SK-N-SH treated with all-trans-retinoic acid at 6 μM for 48 hours (cell line): ENCODE results near the gene PDE6B.

Experiments
- ATAC-seq: fragments of 200-7000 bp; cut with Tn5 transposase; 3 replicates; pipeline ENCODE4 v1.9.1; 2020; ENCODE audit warnings: mild to moderate bottlenecking, moderate library complexity
- BACH2 ChIP-seq: fragments of 250-450 bp; sonication (Bioruptor Pico); IDR thresholded peaks from 2 replicates; pipeline ENCODE4 v1.9.0; 2021; ENCODE audit warnings: mild to moderate bottlenecking, borderline replicate concordance
- CSDC2 ChIP-seq: fragments of 250-450 bp; sonication (Bioruptor Pico); IDR thresholded peaks from 2 replicates; pipeline ENCODE4 v1.5.0; 2020; ENCODE audit warnings: mild to moderate bottlenecking, moderate library complexity
- ESRRG ChIP-seq: fragments of 250-450 bp; sonication (Bioruptor Pico); IDR thresholded peaks from 2 replicates; pipeline ENCODE4 v1.6.1; 2021; ENCODE audit warnings: mild to moderate bottlenecking
- GLIS3 ChIP-seq: fragments of 250-450 bp; sonication (Bioruptor Pico); IDR thresholded peaks from 2 replicates; pipeline ENCODE4 v1.5.0; 2020; ENCODE audit warnings: mild to moderate bottlenecking, moderate library complexity
- ISL1 ChIP-seq: fragments of 250-450 bp; sonication (Bioruptor Pico); IDR thresholded peaks from 2 replicates; pipeline ENCODE4 v2.1.2; 2022; ENCODE audit warnings: mild to moderate bottlenecking, moderate library complexity
- OSR1 ChIP-seq: fragments of 250-450 bp; sonication (Bioruptor Pico); IDR thresholded peaks from 2 replicates; pipeline ENCODE4 v1.8.0; 2022; ENCODE audit warnings: moderate library complexity, mild to moderate bottlenecking, inconsistent platforms
- RARB ChIP-seq: fragments of 250-450 bp; sonication (Bioruptor Pico); IDR thresholded peaks from 2 replicates; pipeline ENCODE4 v1.8.0; 2021; ENCODE audit warnings: mild to moderate bottlenecking, moderate library complexity
- SNAI2 ChIP-seq: fragments of 250-450 bp; sonication (Bioruptor Pico); IDR thresholded peaks from 2 replicates; pipeline ENCODE4 v1.5.0; 2020; ENCODE audit warnings: mild to moderate bottlenecking, moderate library complexity
- TCF4 ChIP-seq: fragments of 250-450 bp; sonication (Bioruptor Pico); IDR thresholded peaks from 2 replicates; pipeline ENCODE4 v1.8.0; 2021; ENCODE audit warnings: mild to moderate bottlenecking, moderate library complexity, borderline replicate concordance
- TOX ChIP-seq: fragments of 250-450 bp; sonication (Bioruptor Pico); IDR thresholded peaks from 2 replicates; pipeline ENCODE4 v1.8.0; 2021; ENCODE audit warnings: mild to moderate bottlenecking, moderate library complexity, borderline replicate concordance
- ZC3H10 ChIP-seq: fragments of 250-450 bp; sonication (Bioruptor Pico); IDR thresholded peaks from 2 replicates; pipeline ENCODE4 v1.5.1; 2021; ENCODE audit warnings: mild to moderate bottlenecking, moderate library complexity
- ZFP3 ChIP-seq: fragments of 250-450 bp; sonication (Bioruptor Pico); IDR thresholded peaks from 2 replicates; pipeline ENCODE4 v1.5.0; 2020; ENCODE audit warnings: mild to moderate bottlenecking, moderate library complexity
- ZFP30 ChIP-seq: fragments of 450-650 bp; formaldehyde crosslinking; IDR thresholded peaks from 2 replicates; pipeline ENCODE4 v1.5.0; 2022; ENCODE audit warnings: mild to moderate bottlenecking, moderate library complexity
- ZNF70 ChIP-seq: fragments of 450-650 bp; formaldehyde crosslinking; IDR thresholded peaks from 2 replicates; pipeline ENCODE4 v1.5.0; 2020; ENCODE audit warnings: mild to moderate bottlenecking, moderate library complexity
- TF ChIP-seq, protein P1 (sequence below): fragments of 250-450 bp; sonication (Bioruptor Pico); IDR thresholded peaks from 2 replicates; pipeline ENCODE4 v1.8.0; 2020; ENCODE audit warnings: mild to moderate bottlenecking, moderate library complexity, borderline replicate concordance
- TF ChIP-seq, protein P2 (sequence below): fragments of 250-450 bp; sonication (Bioruptor Pico); IDR thresholded peaks from 2 replicates; pipeline ENCODE4 v1.5.0; 2020; ENCODE audit warnings: mild to moderate bottlenecking, moderate library complexity
- TF ChIP-seq, protein P3 (sequence below): fragments of 250-450 bp; sonication (Bioruptor Pico); IDR thresholded peaks from 2 replicates; pipeline ENCODE4 v1.8.0; 2021; ENCODE audit warnings: low read depth, mild to moderate bottlenecking, moderate library complexity, borderline replicate concordance
- TF ChIP-seq, protein P4 (sequence below): fragments of 250-450 bp; sonication (Bioruptor Pico); IDR thresholded peaks from 2 replicates; pipeline ENCODE4 v1.5.1; 2021; ENCODE audit warnings: mild to moderate bottlenecking, moderate library complexity
- TF ChIP-seq, protein P5 (sequence below): fragments of 250-450 bp; sonication (Bioruptor Pico); IDR thresholded peaks from 2 replicates; pipeline ENCODE4 v1.5.1; 2020; ENCODE audit warnings: low read depth, mild to moderate bottlenecking, moderate library complexity

Gene PDE6B

DNA sequence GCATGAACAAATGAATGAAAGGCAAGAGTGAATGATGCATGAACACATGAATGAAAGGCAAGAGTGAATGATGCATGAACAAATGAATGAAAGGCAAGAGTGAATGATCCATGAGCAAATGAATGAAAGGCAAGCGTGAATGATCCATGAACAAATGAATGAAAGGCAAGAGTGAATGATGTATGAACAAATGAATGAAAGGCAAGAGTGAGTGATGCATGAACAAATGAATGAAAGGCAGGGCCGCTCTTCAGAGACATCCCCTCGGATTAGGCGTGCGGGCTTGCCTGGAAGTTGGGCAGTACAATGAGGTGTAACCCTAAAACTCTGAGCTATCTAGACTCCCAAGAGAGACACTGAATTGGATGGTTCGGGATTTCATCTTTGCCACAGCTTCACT is 84.0 kb downstream of the PDE6B start (continued):
- TF ChIP-seq, protein P1, sequence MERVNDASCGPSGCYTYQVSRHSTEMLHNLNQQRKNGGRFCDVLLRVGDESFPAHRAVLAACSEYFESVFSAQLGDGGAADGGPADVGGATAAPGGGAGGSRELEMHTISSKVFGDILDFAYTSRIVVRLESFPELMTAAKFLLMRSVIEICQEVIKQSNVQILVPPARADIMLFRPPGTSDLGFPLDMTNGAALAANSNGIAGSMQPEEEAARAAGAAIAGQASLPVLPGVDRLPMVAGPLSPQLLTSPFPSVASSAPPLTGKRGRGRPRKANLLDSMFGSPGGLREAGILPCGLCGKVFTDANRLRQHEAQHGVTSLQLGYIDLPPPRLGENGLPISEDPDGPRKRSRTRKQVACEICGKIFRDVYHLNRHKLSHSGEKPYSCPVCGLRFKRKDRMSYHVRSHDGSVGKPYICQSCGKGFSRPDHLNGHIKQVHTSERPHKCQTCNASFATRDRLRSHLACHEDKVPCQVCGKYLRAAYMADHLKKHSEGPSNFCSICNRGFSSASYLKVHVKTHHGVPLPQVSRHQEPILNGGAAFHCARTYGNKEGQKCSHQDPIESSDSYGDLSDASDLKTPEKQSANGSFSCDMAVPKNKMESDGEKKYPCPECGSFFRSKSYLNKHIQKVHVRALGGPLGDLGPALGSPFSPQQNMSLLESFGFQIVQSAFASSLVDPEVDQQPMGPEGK (CRISPR knock-in tag), result no peak
- TF ChIP-seq ZFP30, result no peak
- TF ChIP-seq TCF4, result no peak
- no peak for TF ChIP-seq RARB (CRISPR knock-in tag)
- no peak for TF ChIP-seq CSDC2 (CRISPR knock-in tag)
- TF ChIP-seq SNAI2 (CRISPR knock-in tag), result no peak
- no peak for TF ChIP-seq ESRRG
- no peak for TF ChIP-seq ZFP3

DNA sequence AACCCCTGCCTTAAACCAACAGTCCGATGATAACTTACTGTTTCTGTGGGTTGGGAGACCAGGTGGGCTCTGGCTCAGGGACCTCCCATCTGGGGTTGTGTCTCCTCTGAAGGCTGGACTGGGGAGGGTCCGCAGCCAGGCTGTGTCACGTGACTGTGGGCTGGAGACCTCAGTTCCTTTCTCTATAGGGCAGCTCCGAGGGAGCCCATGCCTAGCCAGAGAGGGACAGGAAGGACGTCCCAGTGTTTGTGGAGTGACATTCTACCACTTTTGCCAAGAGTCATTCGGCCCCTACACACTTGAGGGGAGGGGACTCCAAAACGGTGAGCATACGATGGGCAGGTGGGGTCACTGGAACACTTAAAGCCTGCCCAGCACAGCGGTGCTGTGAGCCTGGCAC is 84.7 kb downstream of the PDE6B start:
- ATAC-seq, result no peak
- TF ChIP-seq, protein P2, sequence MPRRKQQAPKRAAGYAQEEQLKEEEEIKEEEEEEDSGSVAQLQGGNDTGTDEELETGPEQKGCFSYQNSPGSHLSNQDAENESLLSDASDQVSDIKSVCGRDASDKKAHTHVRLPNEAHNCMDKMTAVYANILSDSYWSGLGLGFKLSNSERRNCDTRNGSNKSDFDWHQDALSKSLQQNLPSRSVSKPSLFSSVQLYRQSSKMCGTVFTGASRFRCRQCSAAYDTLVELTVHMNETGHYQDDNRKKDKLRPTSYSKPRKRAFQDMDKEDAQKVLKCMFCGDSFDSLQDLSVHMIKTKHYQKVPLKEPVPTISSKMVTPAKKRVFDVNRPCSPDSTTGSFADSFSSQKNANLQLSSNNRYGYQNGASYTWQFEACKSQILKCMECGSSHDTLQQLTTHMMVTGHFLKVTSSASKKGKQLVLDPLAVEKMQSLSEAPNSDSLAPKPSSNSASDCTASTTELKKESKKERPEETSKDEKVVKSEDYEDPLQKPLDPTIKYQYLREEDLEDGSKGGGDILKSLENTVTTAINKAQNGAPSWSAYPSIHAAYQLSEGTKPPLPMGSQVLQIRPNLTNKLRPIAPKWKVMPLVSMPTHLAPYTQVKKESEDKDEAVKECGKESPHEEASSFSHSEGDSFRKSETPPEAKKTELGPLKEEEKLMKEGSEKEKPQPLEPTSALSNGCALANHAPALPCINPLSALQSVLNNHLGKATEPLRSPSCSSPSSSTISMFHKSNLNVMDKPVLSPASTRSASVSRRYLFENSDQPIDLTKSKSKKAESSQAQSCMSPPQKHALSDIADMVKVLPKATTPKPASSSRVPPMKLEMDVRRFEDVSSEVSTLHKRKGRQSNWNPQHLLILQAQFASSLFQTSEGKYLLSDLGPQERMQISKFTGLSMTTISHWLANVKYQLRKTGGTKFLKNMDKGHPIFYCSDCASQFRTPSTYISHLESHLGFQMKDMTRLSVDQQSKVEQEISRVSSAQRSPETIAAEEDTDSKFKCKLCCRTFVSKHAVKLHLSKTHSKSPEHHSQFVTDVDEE (CRISPR knock-in tag), result no peak
- TF ChIP-seq OSR1 (CRISPR knock-in tag) (no peak), TCF4 (no peak), ESRRG (no peak), CSDC2 (CRISPR knock-in tag) (no peak), ZC3H10 (CRISPR knock-in tag) (no peak), SNAI2 (CRISPR knock-in tag) (no peak)
- TF ChIP-seq, protein P1 (CRISPR knock-in tag), result no peak

DNA sequence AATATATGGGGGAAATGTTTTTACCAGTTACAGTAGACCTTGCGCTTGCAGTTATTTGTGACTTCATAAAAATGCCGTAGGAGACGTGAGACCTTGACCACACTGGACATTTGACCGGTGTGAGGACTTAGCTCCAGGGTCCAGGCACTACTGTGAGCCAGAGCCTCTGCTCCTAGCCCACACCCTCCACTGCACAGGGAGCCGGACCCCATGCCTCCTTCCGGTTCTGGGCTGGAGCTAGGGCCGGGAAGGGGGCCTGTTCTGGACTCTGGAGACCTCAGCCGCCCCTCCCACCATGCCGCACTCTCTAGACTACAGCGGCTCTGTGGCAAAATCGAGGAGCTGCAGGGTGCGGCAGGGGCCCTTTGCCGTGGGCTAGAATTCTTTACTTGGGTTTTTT is 85.5 kb downstream of the PDE6B start:
- TF ChIP-seq, protein P3, sequence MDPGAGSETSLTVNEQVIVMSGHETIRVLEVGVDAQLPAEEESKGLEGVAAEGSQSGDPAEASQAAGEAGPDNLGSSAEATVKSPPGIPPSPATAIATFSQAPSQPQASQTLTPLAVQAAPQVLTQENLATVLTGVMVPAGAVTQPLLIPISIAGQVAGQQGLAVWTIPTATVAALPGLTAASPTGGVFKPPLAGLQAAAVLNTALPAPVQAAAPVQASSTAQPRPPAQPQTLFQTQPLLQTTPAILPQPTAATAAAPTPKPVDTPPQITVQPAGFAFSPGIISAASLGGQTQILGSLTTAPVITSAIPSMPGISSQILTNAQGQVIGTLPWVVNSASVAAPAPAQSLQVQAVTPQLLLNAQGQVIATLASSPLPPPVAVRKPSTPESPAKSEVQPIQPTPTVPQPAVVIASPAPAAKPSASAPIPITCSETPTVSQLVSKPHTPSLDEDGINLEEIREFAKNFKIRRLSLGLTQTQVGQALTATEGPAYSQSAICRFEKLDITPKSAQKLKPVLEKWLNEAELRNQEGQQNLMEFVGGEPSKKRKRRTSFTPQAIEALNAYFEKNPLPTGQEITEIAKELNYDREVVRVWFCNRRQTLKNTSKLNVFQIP, result no peak
- TF ChIP-seq ZFP3 (no peak), ISL1 (no peak), ZNF70 (no peak), BACH2 (CRISPR knock-in tag) (no peak), OSR1 (CRISPR knock-in tag) (no peak), TOX (CRISPR knock-in tag) (no peak), SNAI2 (CRISPR knock-in tag) (no peak), GLIS3 (CRISPR knock-in tag) (no peak), CSDC2 (CRISPR knock-in tag) (no peak)
- TF ChIP-seq, protein P4, sequence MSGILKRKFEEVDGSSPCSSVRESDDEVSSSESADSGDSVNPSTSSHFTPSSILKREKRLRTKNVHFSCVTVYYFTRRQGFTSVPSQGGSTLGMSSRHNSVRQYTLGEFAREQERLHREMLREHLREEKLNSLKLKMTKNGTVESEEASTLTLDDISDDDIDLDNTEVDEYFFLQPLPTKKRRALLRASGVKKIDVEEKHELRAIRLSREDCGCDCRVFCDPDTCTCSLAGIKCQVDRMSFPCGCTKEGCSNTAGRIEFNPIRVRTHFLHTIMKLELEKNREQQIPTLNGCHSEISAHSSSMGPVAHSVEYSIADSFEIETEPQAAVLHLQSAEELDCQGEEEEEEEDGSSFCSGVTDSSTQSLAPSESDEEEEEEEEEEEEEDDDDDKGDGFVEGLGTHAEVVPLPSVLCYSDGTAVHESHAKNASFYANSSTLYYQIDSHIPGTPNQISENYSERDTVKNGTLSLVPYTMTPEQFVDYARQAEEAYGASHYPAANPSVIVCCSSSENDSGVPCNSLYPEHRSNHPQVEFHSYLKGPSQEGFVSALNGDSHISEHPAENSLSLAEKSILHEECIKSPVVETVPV (CRISPR knock-in tag), result no peak
- TF ChIP-seq, protein P2 (CRISPR knock-in tag), result no peak
- TF ChIP-seq, protein P5, sequence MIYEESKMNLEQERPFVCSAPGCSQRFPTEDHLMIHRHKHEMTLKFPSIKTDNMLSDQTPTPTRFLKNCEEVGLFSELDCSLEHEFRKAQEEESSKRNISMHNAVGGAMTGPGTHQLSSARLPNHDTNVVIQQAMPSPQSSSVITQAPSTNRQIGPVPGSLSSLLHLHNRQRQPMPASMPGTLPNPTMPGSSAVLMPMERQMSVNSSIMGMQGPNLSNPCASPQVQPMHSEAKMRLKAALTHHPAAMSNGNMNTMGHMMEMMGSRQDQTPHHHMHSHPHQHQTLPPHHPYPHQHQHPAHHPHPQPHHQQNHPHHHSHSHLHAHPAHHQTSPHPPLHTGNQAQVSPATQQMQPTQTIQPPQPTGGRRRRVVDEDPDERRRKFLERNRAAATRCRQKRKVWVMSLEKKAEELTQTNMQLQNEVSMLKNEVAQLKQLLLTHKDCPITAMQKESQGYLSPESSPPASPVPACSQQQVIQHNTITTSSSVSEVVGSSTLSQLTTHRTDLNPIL, result no peak
- TF ChIP-seq, all 23 proteins: peak for 0
- no peak for ATAC-seq
